TTC549 (cell line): ENCODE data around the gene COL12A1.
A peak's percentile ranks its signal among the peaks of the same experiment; 100 is the strongest.
"Not testable (repeated sequence)": the region's sequence is repeated elsewhere in the genome, so short reads cannot be mapped to it uniquely, and the experiment has no call there.

Experiments
- FAIRE-seq: peaks from 2 replicates; lab custom pipeline; 2012; peaks lifted over from hg19 to GRCh38; lab: Jason Lieb, UNC

COL12A1 gene

DNA sequence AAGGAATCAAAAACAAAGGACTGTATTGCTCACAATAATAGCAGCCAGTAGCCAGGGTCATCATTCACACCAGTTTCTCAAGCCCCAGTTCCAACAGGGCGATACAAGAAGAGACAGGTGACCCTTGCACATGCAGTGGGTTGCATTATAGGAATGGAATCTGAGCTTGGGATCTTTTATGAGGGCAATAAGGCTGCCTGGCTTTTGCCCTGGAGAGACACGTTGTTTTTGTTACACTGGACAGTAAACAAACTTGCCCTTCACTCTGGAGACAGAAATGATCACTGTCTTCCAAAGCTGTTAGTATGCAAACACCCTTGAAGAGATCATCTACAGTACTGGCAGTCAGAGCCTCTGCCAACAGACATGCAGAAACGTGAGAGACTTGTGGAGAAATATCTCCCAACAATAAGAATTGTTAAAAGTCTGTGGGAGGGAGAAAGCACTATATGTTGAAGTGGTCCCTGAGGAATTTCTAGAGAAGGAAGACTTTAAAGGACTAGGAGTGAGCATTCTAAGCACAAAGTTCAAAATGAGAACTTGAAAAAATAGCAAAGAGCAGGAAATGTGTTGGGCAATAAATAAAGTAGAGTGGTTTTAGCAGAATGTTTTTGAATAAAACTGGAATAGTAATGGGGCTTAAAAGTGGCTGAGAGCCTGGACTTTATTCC, 6.2 kb upstream of the COL12A1 start:
- FAIRE-seq = no peak

DNA sequence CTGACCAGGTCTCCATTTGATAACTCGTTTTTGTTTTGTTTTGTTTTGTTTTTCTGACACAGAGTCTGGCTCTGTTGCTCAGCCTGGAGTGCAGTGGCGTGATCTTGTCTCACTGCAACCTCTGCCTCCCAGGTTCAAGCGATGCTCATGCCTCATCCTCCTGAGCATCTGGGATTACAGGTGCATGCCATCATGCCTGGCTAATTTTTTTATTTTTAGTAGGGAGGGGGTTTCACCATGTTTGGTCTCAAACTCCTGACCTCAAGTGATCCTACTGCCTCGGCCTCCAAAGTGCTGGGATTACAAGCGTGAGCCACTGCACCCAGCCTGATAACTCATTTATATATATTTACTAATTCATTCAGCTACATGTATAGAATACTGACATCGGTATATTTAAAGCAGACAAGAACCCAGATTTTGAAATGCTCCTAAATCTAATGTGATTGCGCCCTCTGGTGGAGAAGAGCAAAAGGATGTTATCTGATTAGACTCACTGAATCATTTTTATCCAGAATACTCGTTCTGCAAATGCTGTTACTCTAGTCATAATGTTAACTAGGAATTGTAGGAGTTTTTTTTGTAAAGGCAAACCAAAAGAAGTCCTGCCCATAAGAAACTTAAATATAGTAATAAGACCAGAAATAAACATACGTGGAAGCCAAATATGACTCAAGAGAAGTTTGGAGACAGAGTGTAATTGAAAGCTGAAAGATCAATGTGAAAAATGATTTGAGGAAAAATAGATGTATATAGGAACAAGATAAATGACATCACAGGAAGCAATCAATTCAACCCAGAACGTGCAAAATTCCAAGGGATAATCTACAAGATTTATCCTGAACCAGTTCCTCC, 5.3 kb upstream of the COL12A1 start:
- peak; percentile 63 for FAIRE-seq

DNA sequence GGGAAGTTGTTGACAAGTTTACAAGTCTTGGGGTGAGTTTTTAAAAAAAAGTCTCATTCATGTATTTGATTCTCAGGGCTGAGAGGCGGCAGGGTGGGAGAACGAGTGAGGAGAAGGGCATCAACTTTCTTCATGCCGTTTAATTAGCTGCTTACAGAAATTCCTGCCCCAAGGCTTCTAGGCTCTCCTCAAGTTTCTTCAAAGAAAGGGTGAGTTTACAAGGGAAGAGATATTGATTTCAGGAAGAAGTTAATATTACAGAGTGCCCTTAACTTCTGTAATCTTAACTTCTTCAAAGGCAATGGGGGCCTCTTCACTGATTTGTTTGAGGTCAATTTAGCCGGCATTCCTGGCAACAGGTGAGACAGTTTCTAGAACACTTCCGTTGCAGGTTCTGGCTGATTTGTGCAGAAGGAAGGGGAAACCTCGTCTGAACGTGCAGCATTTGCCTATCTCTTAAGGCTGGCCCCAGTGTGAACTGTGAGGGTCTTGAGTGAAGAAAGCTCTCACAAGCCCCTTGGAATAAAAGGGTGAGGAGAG, 3.4 kb upstream of the COL12A1 start:
- FAIRE-seq = no peak

DNA sequence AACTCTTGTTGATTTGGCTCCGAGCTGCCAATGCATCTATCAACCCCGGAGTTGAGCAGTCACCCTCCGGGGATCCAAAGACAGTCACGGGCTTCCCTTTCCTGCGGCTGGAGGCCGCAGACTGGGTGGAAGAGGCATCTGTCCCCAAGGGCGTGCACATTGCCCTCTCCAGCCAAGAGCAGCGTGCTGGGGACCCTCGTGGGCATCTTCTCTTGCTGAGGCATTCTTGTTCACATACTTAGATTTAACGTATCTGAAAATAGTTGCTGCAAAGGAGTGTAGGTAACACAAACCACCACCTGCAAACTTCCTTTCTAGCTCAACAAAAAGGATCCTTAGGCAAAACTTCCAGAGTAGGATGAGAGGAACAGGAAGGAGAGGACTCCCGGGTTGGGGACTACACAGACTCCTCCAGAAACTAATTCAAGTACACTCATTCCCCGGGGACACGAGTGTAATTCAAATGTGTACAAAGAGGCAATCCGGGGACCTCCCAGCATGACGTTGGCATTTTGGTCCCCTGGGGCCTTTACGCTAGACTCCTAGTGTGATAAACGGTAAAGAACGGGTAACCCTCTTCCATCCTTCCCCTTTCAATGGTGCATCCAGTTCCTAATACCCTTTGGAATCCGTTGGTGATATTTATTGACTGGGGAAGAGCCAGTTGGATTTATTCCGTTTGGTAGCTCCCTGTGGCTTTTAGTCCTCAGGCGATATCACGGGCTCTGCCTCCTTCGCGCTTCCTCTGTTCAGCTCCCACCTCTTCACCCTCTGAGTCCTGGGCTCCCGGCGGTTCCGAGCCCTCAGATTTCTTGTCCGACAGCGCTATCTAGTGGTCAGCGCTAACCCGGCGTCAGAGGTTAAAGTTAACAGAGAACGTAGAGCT, 2.7 kb upstream of the COL12A1 start:
- no peak for FAIRE-seq

DNA sequence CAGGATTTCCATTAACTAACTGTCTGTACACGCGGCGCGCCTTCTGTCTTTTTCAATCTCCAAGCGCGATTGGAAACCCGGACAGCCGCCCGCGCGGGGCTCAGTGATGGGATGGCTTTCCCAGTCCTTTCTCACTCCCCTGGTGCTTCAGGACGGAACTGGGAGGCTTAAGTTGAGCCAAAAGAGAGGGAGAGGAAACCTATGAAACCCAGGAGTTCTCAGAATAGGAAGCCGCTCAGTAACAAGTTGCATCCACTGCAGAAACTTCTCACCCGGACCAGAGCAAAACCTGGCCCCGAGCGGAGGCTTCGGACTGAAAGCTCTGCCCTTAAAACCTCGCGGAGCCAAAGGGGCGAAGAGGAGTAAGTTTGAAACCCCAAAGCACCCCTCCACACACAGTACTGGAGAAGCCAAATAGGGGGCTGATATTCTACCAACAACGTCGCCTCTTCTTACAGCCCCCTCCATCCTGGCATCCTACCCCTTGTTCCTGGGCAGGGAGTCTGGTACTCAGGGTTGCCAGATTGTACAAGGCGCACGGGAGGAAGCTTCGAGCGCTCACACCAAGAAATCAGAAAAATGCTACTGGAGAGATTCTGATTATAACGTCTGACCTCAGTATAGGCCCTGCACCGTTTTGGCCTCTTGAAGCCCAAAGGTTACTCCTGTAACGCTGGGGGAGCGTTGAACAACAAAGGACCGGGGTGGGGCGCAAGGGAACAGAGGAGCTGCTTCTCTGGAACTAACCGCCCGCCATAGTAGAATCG, 906 bp upstream of the COL12A1 start:
- no peak for FAIRE-seq

DNA sequence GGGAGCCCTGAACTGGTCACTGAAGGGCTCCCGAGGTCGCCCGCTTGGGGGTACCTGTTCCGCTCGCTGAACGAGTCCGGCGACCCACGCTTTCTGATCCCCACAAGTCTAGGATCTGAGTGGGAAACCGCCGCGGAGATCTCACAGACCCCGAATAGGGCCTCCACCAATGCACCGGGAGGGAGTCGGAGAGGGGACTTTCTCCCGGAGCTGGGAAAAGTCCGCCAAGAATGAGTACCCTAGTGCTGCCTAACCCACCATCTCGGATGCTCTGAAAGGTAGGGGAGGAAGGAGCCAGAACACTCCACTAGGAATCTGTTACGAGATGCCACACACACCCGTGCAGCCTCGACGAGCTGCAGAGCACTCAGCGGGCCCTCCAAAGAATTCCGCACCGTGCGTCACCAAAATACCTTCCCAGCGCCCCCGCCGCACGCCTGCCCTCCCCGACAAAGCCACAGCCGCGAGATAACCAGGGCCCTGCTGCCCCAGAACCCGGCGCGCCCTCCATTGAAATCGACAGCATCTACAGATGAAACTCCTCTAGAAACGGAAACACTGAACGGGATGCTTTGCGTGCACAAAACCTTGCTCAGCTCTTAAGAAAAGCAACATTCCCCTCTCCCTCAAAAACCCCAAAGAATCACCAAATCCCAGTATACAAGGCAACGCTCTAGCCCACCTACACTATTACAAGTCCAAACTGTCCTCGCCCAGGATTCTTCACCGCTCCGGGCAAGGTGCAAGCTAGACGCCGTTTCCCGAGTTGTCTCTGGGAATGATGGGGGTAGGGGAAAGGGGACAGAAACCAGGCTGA, 686 bp downstream of the COL12A1 start:
- no peak for FAIRE-seq

DNA sequence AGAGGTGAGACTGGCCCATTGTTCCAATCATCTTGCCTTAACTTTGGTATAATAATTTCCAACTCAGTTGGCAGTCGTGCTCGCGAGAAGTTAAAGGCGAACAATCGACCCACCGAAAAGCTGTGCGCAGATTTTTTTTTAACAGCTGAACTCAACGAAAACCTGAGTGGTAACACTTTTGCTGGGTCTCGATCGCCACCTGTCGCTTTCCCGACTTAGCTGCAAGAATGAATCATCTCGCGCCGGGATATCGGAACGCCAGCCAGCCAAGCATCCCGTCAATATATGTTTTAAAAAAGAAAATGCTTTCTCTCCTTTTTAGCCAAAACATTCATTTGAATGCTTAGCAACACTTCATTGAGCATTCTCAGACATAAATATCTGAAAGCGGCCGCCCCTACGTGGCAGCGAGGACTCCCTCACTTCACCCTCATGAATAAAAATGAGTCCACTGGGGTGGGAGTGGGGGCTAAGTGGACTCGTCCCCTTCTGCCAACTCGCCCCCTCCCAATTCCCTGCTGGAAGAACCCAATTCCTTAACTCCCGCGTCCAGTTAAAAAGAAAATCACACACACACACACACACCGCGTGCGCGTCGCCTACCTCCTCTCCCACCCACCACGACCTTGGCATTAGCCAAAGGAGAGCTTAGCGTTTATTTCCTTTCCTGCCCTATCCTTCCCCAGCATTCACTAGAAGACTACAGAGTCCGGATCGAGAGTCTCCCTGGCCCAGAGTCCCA, 1.5 kb downstream of the COL12A1 start:
- no peak for FAIRE-seq

DNA sequence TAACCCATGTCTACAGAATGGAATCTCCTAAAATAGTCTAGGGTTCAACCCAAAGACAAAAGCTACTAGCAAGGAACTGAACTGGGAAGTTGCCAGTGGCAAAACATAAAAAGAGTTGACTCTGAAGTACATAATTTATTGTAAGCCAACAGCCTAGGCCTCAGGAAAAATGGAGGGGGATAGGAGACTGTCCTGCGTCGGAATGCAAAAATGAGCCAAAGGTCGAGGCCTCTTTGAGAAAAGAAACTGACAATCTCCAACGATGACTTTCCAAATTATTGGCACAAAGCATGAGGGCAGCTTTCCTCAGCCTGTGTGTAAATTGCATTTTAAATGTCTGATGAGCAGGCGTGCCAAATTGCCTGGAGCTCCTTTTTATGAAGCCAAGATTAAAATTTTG, 2.1 kb downstream of the COL12A1 start:
- no peak for FAIRE-seq

DNA sequence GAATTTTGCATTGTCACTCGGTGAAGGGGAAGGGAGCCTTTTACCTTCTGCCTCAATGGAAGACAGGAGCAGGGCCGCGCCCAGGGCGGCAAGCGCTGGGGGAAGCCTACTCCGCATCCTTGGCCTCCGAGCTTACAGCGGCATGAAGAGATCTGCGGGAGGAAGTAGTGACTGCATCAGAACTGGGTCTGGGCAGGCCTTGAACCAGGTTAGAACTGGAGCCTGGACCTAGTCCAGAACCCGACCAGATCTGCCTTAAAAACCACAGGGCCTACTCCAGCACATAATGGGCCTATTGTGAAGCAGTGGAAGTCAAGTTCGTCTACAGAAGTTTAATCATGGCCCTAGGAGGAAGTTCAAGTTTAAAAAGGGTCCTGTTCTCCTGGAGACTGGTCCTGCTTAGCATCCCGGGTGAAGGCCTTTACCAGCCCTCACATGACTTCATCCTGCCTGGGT, 3.1 kb downstream of the COL12A1 start:
- FAIRE-seq = no peak

DNA sequence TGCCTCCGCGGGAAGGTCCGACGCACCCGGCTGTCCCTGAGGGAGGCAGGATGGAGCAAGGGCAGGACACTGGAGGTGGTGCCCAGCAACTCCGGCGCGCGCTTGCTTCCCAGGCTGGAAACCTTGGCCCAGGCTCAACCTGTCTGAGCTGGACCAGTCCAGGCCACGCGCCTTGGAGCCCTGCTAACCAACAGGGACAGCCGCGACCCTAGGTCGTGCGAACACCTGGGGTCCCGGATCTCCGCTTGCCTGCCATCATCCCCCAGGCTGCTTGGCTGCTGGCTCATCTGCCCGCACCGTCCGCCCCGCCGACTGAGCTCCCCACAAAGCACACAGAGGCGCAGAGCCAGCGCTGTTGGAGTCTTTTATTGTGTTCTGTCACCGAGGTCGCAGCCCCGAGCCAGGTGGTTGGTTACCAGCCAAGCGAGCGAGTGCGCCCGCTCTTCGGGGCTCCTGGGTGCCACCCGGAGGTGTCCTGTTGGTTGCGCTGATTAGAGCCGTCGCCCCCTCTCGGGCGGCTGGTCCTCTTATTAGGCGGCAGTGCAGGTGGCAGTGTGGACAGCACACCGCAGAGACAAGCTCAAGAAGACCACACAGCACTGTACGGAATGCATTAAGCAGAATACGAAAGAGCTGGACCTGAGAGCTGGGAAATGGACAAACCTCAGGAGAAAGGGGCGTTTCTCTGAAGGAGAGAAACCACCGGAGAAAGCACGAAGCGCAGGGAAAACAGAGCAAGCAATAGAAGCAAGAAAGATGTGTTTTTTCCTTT, 3.8 kb downstream of the COL12A1 start:
- FAIRE-seq = no peak

DNA sequence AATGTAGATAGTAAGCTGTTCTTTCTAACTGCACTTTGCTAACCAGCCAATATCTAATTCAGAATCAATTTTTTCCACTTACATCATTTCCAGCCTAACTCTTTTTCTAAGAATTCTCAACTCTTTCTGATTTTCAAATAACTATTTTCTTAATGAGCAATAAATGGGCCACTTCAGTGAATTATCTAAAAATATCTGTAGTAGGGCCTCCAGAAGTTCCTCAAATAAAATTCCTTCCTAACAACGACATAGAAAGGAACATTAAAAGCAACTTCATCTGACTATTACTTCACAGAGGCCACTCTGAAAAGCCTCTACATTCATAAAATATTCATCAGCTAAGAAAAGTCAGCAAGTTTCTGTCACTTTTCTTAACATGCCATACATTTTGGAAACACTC, 4.8 kb downstream of the COL12A1 start:
- no peak for FAIRE-seq

DNA sequence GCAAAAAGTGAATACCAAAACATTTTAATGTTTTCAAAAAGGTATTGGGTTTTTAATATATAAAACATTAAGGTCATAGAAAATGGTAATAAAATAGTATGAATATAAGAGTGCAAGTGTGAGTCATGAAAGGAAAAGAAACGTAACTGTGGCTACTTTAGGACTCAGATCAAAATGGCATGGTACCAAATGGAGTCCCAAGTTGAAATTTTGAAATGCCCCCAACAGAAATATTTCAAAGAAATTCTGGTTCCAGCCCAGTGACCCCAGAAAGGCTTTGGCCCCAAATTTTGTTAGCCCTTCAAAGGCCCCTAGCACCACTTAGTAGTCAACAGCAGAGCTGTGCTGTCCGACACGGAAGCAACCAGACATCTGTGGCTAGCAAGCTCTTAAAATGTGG, 6.0 kb downstream of the COL12A1 start:
- no peak for FAIRE-seq

DNA sequence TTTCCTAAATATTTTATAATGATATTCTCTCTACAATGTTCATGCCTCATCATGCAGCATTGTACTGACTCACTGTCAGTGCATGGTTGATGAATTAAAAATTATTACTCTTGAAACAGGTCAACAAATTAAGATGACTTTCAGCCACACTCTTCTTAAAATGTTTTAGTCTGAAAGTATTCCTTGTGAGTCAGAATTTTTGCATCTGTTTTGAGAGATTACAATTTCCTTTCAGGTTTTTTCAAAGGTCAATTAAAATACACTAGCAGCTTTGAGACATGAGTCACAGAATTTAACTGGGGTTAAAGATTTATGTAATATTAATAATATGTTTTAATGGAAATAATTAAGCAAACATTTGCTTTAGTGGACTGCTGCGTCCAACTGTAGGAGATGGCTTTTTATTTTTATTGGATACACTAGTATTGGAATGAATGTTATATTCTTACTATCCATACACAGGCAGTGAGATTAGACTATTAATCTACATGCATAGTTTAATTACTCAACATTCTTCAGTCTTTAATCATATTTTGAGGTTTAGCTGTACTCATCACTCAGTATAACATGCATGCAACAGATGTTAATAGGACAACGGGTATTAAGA, 9.7 kb downstream of the COL12A1 start:
- no peak for FAIRE-seq

DNA sequence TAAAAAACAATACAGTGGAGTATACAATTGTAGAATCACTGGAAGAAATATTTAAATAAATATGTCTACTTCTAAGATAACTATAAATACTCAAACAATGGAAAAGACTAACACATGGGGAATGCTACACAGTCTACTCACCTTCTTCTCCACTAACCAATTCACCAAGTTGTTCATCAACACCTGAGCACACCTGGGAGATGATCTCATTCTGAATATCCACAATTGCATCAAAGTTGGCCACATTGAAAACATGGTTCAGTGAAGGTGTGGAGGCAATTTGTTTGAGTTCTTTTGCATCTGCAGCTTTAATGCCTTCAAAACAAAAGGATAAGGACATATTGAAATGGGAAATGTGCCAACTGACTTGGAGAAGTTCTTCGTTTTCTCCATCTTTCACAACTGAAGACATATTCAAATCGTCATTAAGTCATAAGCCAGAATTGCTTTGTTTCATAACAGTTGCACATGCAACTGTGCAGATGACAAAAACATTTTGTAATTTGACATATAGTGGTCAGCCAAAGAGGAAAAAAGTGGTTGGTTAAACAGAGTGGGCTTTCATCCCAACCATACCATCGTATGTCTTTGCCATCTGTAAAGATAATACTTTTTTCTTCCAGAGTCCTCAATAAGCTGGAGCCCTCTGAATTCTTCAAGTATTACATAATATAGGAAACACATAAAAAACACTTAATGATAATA, 17.5 kb downstream of the COL12A1 start:
- no peak for FAIRE-seq

DNA sequence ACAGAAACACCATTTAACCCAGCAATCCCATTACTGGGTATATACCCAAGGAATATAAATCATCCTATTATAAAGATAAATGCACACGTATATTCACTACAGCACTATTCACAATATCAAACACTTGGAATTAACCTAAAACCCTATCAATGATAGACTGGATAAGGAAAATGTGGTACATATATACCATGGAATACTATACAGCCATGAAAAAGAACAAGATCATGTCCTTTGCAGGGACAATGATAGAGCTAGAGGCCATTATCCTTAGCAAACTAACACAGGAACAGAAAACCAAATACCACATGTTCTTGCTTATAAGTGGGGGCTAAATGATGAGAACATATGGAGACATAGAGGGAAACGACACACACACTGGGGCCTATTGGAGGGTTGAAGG, 19.3 kb downstream of the COL12A1 start:
- not testable (repeated sequence) for FAIRE-seq

DNA sequence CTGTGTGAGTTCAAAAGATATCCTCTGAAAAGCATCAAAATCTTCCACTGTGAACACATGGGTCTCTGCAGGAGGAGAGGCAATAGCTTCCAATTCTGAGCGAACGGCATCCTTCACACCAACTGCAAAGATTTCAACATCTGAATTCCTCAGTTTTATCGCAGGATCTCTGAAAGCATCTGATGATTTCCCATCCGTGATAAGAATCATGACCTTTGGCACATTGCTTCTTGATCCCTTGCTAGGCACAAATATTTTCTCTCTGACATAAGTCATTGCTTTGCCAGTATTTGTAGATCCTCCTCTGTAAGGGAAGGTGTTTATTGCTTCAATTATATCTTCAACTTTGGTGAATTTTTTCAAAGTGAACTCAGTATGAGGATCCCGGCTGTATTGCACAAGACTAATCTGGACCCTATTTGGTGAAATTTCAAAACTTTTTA, 22.7 kb downstream of the COL12A1 start:
- FAIRE-seq = no peak

DNA sequence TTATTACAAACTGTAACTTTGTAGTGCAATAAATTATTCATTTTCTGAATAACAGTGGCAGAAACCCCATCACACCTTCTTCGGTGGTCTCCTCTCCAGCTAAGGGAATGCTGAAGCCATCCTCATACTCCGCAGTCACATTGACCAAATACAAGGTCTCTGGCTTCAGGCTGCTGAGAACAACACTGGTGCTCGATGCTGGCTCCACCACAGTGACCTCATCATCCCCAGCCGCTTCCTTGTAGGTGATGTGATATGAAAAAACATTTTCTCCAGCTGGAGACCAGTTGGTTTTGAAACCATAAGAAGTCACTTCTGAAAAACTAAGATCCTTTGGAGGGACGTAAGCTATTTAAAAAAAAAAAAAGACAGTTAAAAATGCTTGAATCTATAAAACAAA, 25.0 kb downstream of the COL12A1 start:
- no peak for FAIRE-seq

DNA sequence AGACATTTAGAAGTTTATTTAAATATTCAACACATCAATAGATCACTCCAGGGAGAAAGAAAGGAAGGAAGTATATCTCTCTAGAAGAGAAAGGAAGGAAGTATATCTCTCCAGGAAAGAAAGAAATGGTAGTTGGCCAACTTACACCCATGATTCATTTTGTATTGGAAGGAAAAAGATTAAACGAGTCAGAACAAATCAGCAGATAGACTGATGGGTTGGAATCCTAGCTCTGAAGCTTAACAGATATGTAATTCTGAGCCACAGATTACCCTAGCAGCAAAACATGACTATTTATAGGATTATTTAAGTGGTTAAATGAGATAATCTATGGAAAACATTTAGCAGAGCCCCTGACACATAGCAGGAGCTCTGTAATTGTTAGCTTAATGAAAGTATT, 27.1 kb downstream of the COL12A1 start:
- FAIRE-seq = no peak
